ENCODE measurements around the gene DCTN3. TPM values are rescaled to one million over a fixed set of nuclear protein-coding genes. Genes with fewer than 3 reads are reported as not detected.

The DCTN3 gene
- polyA plus RNA-seq, 3 donors, result 120 to 174 (median 143) TPM

GRCh38 chr9:34570376-34570775 lies 49.9 kb downstream of the DCTN3 start:
- Mint-ChIP-seq H3K27me3 (ENCODE audit: low read depth in 3 of 3) (peaks cover 21 to 31% (median 23%) of the 10 kb centered on the region in 3 donors), H3K4me3 (no peak overlapping the region), H3K36me3 (no peaks in the 10 kb centered on the region), H3K9me3 (peaks cover 0 to 2% (median 0%) of the 10 kb centered on the region in 7 donors), H3K27ac (no peak overlapping the region), H3K4me1 (no peaks in the 10 kb centered on the region)
- Histone ChIP-seq H4K20me1 (ENCODE audit: insufficient read depth, low read length) (no peaks in the 10 kb centered on the region), H3K9ac (ENCODE audit: insufficient read depth, low read length, poor library complexity, severe bottlenecking) (no peak overlapping the region), H3K27me3 (ENCODE audit: control insufficient read depth in 2 of 2, insufficient read depth in 2 of 2, low read length in 2 of 2) (peaks cover 0 to 4% of the 10 kb centered on the region in 2 donors), H3K4me1 (ENCODE audit: control insufficient read depth in 1 of 2, insufficient read depth in 2 of 2, low read length in 2 of 2) (no peaks in the 10 kb centered on the region), H3K79me2 (ENCODE audit: insufficient read depth, low read length) (no peaks in the 10 kb centered on the region), H3K27ac (ENCODE audit: low read depth in 1 of 2, low read length in 2 of 2) (no peak overlapping the region), H3K4me2 (replicated peaks; ENCODE audit: extremely low read depth, low read length, poor library complexity, severe bottlenecking) (no peak overlapping the region), H3K36me3 (replicated peaks in 1 of 2; ENCODE audit: control insufficient read depth in 1 of 2, insufficient read depth in 2 of 2, low read length in 2 of 2) (no peaks in the 10 kb centered on the region), H3K4me3 (replicated peaks in 1 of 3; ENCODE audit: low read depth in 2 of 3, low read length in 3 of 3) (no peak overlapping the region), H3K9me3 (replicated peaks in 1 of 2; ENCODE audit: control insufficient read depth in 1 of 2, insufficient read depth in 1 of 2, low read length in 2 of 2) (no peaks in the 10 kb centered on the region), H2AFZ (ENCODE audit: insufficient read depth, low read depth, low read length, poor library complexity, severe bottlenecking) (no peak overlapping the region)
- intact Hi-C loops (cut with micrococcal nuclease), result no loop called here
- no peak for TF ChIP-seq CTCF (IDR thresholded peaks at IDR 0.05)
- WGBS (ENCODE audit: insufficient coverage), result 95% methylated on average over 11 of the region's 11 CpGs
- no peak for DNase-seq

- no peak overlapping the region for H3K27ac Mint-ChIP-seq
- H3K36me3 Mint-ChIP-seq, result no peaks in the 10 kb centered on the region
- Histone ChIP-seq H4K20me1 (ENCODE audit: insufficient read depth, low read length) (no peaks in the 10 kb centered on the region), H3K4me3 (replicated peaks in 1 of 3; ENCODE audit: low read depth in 2 of 3, low read length in 3 of 3) (no peak overlapping the region), H3K79me2 (ENCODE audit: insufficient read depth, low read length) (no peaks in the 10 kb centered on the region), H3K36me3 (replicated peaks in 1 of 2; ENCODE audit: control insufficient read depth in 1 of 2, insufficient read depth in 2 of 2, low read length in 2 of 2) (no peaks in the 10 kb centered on the region), H3K4me2 (replicated peaks; ENCODE audit: extremely low read depth, low read length, poor library complexity, severe bottlenecking) (no peak overlapping the region), H3K9ac (ENCODE audit: insufficient read depth, low read length, poor library complexity, severe bottlenecking) (no peak overlapping the region), H2AFZ (ENCODE audit: insufficient read depth, low read depth, low read length, poor library complexity, severe bottlenecking) (no peak overlapping the region), H3K27ac (ENCODE audit: low read depth in 1 of 2, low read length in 2 of 2) (no peak overlapping the region), H3K9me3 (replicated peaks in 1 of 2; ENCODE audit: control insufficient read depth in 1 of 2, insufficient read depth in 1 of 2, low read length in 2 of 2) (no peaks in the 10 kb centered on the region), H3K4me1 (ENCODE audit: control insufficient read depth in 1 of 2, insufficient read depth in 2 of 2, low read length in 2 of 2) (no peaks in the 10 kb centered on the region), H3K27me3 (ENCODE audit: control insufficient read depth in 2 of 2, insufficient read depth in 2 of 2, low read length in 2 of 2) (no peaks in the 10 kb centered on the region)
- TF ChIP-seq CTCF (IDR thresholded peaks at IDR 0.05), result no peak
- H3K27me3 Mint-ChIP-seq (ENCODE audit: low read depth in 3 of 3), result peaks cover 16 to 19% (median 17%) of the 10 kb centered on the region in 3 donors
- peaks cover 0 to 2% (median 0%) of the 10 kb centered on the region in 7 donors for H3K9me3 Mint-ChIP-seq
- H3K4me3 Mint-ChIP-seq, result no peak overlapping the region
- intact Hi-C loops (cut with micrococcal nuclease), result no loop called here
- WGBS (ENCODE audit: insufficient coverage), result 73% methylated on average over 12 of the region's 12 CpGs
- no peak for DNase-seq
- no peaks in the 10 kb centered on the region for H3K4me1 Mint-ChIP-seq
Observed at GRCh38 chr9:34568774-34569173, 51.5 kb downstream of the DCTN3 start.

Measured in CD14-positive monocyte (primary cell).